IMR-90 (cell line): ENCODE results near the gene AMZ2. TPM values are rescaled to one million over a fixed set of nuclear protein-coding genes. Genes with fewer than 3 reads are reported as not detected.

Source experiments
- polyA plus RNA-seq, 3 experiments: library from polyadenylated mRNA; depleted of rRNA; stranded (reverse); fragments of >200 nt; gene quantifications; 2 replicates each; pipeline ENCODE4 v1.2.3, GENCODE V29; 2012; ENCODE audit warnings: low replicate concordance in 1 of 3
- total RNA-seq: library from RNA; depleted of rRNA; stranded (reverse); fragments of >200 nt; gene quantifications from 2 replicates; pipeline ENCODE4 v1.2.3, GENCODE V29; 2012; rRNA removed

Gene AMZ2
- total and polyA plus RNA-seq, 2 of the 4 experiments (the other 2 are of a cell fraction): 65.4 to 90.2 TPM

Other genes starting within 250 kb of the AMZ2 start
- 226 and 262 TPM in 2 replicates for gene KPNA2, start 212.3 kb upstream of the AMZ2 start, total RNA-seq
- 135 and 141 TPM in 2 replicates for gene KPNA2, start 212.3 kb upstream of the AMZ2 start, polyA plus RNA-seq (2012; rRNA removed)
- gene SLC16A6, start 43.1 kb downstream of the AMZ2 start, total RNA-seq: 0.54 and 0.83 TPM in 2 replicates
- 0.22 and 0.29 TPM in 2 replicates for gene SLC16A6, start 43.1 kb downstream of the AMZ2 start, polyA plus RNA-seq (2012; rRNA removed)
- 2.9 and 3.1 TPM in 2 replicates for gene ARSG, start 43.5 kb downstream of the AMZ2 start, total RNA-seq
- 2.5 and 3.0 TPM in 2 replicates for gene ARSG, start 43.5 kb downstream of the AMZ2 start, polyA plus RNA-seq (2012; rRNA removed)
- 74.2 and 129 TPM in 2 replicates for gene WIPI1, start 209.5 kb downstream of the AMZ2 start, total RNA-seq
- 69.4 and 78.6 TPM in 2 replicates for gene WIPI1, start 209.5 kb downstream of the AMZ2 start, polyA plus RNA-seq (2012; rRNA removed)